Activated T-helper 2 cell treated with anti-CD3 and anti-CD28 coated beads, Interferon-gamma antibody, Interleukin-2, Interleukin-4, amounts not matched to agents 10 μg/mL and 5 μg/mL and 100 μg/mL, durations not matched to agents 14 hours and 24 hours and 36 hours (primary cell): ENCODE results near the gene MPHOSPH10. TPM values are rescaled to one million over a fixed set of nuclear protein-coding genes. Genes with fewer than 3 reads are reported as not detected.
"Not testable (repeated sequence)": the region's sequence is repeated elsewhere in the genome, so short reads cannot be mapped to it uniquely, and the experiment has no call there.

Source experiments
- DNase-seq: peaks from one replicate; pipeline ENCODE4 v3.0.0; 2021; ENCODE audit warnings: low spot score
- H3K27ac Mint-ChIP-seq: one replicate; pipeline ENCODE4 v1.8.0; 2021; ENCODE audit warnings: mixed read lengths
- H3K27me3 Mint-ChIP-seq: one replicate; pipeline ENCODE4 v1.8.0; 2021; ENCODE audit warnings: low read depth, mixed read lengths
- H3K36me3 Mint-ChIP-seq: one replicate; pipeline ENCODE4 v1.8.0; 2021; ENCODE audit warnings: low read depth, mixed read lengths
- H3K4me1 Mint-ChIP-seq: one replicate; pipeline ENCODE4 v1.8.0; 2021; ENCODE audit warnings: low read depth, mixed read lengths
- H3K4me3 Mint-ChIP-seq: one replicate; pipeline ENCODE4 v1.8.0; 2021; ENCODE audit warnings: low read depth, mild to moderate bottlenecking, moderate library complexity, mixed read lengths
- H3K9me3 Mint-ChIP-seq: one replicate; pipeline ENCODE4 v1.8.0; 2021; ENCODE audit warnings: mixed read lengths
- intact Hi-C: fragments of 100-400 bp; cut with micrococcal nuclease; formaldehyde crosslinking; loops from one replicate; pipeline ENCODE4 v1.15.1; 2023
- total RNA-seq: library from RNA; stranded (reverse); gene quantifications from 2 replicates; pipeline ENCODE4 v1.2.3, GENCODE V29; 2022

Gene MPHOSPH10
- total RNA-seq, 1 donor from 2014 or later = 52.3 TPM

DNA sequence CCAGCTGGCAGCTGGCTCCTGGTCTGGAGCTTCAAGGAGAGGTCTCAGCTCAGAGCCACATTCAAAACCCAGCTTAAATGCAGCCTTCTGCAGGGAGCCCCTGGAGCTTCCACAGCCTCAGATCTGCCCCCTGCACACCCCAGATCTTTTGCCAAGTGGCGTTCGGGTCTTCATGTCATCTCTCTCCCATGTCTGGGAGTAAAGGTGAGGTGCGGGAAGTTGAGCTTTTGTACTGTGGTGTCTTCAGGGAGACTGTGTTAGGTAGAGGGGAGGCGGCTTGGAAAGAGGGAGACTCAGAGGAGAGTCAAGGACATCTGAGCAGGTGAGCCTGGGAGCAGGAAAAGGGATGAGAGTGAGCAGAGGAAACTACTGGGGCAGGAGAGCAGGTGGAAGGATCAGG is 25.4 kb downstream of the MPHOSPH10 start:
- no peak overlapping the region for H3K4me3 Mint-ChIP-seq

DNA sequence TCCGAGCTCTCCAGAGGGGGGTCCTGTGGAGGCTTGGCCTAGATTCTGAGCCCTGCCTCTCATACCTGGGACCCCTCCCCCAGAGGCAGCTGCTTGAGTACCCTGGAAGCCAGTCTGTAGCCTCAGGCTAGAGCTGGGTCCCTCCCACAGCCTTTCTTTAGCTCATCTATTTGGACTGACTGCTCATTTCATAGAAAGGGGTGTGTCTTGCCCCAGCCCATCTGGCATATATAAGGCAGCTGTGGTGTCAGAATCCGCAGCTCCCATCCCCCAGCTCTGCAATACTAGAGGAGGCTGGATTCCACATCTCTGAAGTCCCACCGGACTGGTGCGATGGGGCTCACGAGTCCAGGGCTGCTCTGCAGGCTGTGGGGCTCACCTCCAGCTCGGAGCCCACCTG is 26.1 kb downstream of the MPHOSPH10 start:
- Mint-ChIP-seq H3K4me3 (no peak overlapping the region), H3K27me3 (peaks cover 2% of the 10 kb centered on the region), H3K27ac (no peak overlapping the region), H3K4me1 (no peaks in the 10 kb centered on the region), H3K9me3 (no peaks in the 10 kb centered on the region), H3K36me3 (no peaks in the 10 kb centered on the region)
- no peak for DNase-seq
- intact Hi-C loops = loop anchor here (5.0 kb wide), 1 partner anchor 356 kb away; no protein-coding TSS in a partner anchor

More for the DNA sequence above, 25.4 kb downstream of the MPHOSPH10 start:
- H3K9me3 Mint-ChIP-seq = no peaks in the 10 kb centered on the region
- H3K36me3 Mint-ChIP-seq = peaks cover 2% of the 10 kb centered on the region
- H3K4me1 Mint-ChIP-seq = no peaks in the 10 kb centered on the region
- intact Hi-C loops = loop anchor here (5.0 kb wide), 1 partner anchor 356 kb away; no protein-coding TSS in a partner anchor
- no peak for DNase-seq
- peaks cover 2% of the 10 kb centered on the region for H3K27me3 Mint-ChIP-seq
- no peak overlapping the region for H3K27ac Mint-ChIP-seq

DNA sequence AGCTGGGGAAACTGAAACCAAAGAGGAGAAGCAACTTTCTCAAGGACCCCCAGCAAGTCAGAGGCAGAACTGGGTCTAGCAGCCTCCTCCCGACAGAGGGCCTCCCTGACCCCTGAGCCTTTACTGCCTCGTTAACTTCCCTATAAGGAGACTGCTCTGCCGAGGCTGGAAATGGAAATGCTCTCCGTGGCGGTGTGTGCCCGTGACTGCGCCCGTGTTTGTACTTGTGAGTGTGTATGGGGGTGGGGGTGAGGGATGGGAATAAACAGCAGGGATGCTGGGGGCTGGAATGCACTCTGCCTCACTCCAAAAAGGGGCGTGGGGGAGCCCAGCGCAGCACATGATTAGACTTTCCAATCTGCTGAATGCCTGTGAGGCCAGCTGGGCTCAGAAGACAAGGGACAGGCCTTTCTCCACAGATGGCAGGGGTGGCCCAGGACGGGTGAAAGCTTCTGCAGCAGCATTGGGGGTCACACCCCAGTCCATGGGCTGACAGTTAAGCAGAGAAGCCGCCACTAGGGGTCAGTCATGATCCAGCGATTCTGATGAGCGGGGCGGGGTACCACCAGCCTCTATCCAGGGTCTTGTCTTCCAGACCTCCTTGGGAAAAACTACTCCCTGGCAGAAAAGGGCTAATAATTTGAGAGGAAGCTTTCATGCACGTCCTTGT is 26.8 kb downstream of the MPHOSPH10 start:
- no peaks in the 10 kb centered on the region for H3K36me3 Mint-ChIP-seq
- intact Hi-C loops = loop anchor here (5.0 kb wide), 1 partner anchor 355 kb away; no protein-coding TSS in a partner anchor
- H3K27ac Mint-ChIP-seq = no peak overlapping the region
- no peak overlapping the region for H3K4me3 Mint-ChIP-seq
- H3K27me3 Mint-ChIP-seq = peaks cover 5% of the 10 kb centered on the region
- H3K9me3 Mint-ChIP-seq = no peaks in the 10 kb centered on the region
- H3K4me1 Mint-ChIP-seq = no peaks in the 10 kb centered on the region
- peak; percentile 22 for DNase-seq

DNA sequence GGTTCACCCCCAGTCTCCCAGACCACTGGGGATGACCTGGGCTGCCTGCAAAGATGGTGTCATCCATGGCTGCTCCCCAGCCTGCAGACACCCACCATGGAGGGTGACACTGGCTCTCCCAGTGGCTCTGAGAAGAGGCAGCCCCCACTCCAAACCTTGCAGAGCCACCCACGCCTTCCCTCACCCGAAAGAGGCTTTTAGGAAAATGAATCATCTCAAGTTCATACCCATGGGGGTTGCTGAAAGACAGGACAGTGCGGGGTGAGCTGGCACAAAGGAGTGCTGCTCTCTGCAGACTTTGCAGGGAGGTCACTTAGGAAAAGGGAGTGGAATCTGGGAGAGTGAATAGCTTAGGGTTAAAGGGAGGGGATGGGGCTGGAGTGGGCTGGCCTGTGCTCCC is 36.4 kb downstream of the MPHOSPH10 start:
- H3K4me1 Mint-ChIP-seq = no peaks in the 10 kb centered on the region
- intact Hi-C loops = no loop called here
- no peak overlapping the region for H3K27ac Mint-ChIP-seq
- H3K4me3 Mint-ChIP-seq = no peak overlapping the region
- H3K27me3 Mint-ChIP-seq = peaks cover 10% of the 10 kb centered on the region
- no peak for DNase-seq
- H3K9me3 Mint-ChIP-seq = no peaks in the 10 kb centered on the region
- H3K36me3 Mint-ChIP-seq = no peaks in the 10 kb centered on the region

DNA sequence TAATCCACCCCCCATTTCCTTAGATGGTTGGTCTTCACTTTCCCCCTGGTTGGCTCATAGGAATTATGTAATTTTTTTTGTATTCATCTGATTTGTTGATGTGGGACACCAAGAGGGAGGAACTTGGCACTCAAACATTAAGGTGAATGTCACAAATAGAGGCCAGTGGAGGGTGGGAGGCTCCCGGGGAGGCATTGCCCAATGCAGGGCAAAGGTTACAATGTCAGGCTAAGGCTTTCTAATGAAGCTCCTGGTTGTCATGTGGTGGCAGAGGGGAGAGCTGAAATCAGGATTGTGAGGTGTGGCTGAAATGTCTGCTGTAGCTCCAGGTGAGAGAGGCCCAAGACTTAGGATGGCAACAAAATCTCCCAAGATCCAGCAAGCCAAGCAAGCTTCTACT is 42.7 kb downstream of the MPHOSPH10 start:
- peaks cover 10% of the 10 kb centered on the region for H3K4me1 Mint-ChIP-seq
- DNase-seq = no peak
- no peaks in the 10 kb centered on the region for H3K36me3 Mint-ChIP-seq
- no peaks in the 10 kb centered on the region for H3K9me3 Mint-ChIP-seq
- H3K27ac Mint-ChIP-seq = no peak overlapping the region
- peaks cover 4% of the 10 kb centered on the region for H3K27me3 Mint-ChIP-seq
- H3K4me3 Mint-ChIP-seq = no peak overlapping the region
- intact Hi-C loops = no loop called here

DNA sequence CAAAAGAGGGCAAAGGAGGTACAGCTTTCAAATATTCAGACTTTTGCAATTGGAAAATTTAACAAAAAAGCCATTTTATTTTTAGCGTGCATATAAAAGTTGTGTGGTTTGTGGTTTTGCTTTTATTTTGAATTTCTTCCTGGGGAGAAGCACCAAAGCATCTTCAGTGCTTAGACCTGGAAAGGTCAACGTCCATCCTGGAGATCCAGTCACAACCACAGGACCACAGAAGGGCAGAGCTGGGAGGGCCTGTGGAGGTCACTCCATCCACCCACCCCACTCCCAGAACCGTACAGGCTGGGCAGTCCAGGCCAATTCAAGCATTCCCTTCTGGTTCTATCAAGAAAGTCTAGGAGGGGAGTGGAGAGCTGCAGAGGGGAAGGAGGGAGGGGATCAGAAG is 43.8 kb downstream of the MPHOSPH10 start:
- intact Hi-C loops = no loop called here

DNA sequence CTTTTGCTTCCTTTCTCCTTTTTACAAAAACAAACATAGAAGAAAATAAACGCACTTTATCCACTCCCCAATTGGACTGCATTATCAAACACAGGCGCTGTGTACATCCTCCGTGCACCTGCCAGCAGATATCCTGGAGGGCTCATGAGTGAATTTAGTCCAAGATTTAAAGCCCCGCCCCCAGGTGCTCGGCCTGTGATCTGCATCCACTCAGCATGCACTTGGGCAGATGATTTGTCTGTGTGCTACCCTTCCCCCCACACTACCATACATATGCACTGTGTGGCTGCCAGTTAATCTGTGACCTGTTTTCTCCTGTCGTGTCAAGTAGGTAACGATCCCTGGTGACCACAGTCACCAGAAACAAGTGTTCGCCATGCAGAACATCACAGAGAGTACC is 48.4 kb downstream of the MPHOSPH10 start:
- intact Hi-C loops, DNase-seq, H3K4me1 Mint-ChIP-seq, H3K27me3 Mint-ChIP-seq, H3K9me3 Mint-ChIP-seq, H3K36me3 Mint-ChIP-seq, H3K27ac Mint-ChIP-seq, H3K4me3 Mint-ChIP-seq: not testable (repeated sequence)

More for the DNA sequence above, 43.8 kb downstream of the MPHOSPH10 start:
- no peak for DNase-seq
- Mint-ChIP-seq H3K27me3 (peaks cover 6% of the 10 kb centered on the region), H3K9me3 (no peaks in the 10 kb centered on the region), H3K4me1 (peaks cover 10% of the 10 kb centered on the region), H3K27ac (no peak overlapping the region), H3K36me3 (no peaks in the 10 kb centered on the region), H3K4me3 (no peak overlapping the region)

DNA sequence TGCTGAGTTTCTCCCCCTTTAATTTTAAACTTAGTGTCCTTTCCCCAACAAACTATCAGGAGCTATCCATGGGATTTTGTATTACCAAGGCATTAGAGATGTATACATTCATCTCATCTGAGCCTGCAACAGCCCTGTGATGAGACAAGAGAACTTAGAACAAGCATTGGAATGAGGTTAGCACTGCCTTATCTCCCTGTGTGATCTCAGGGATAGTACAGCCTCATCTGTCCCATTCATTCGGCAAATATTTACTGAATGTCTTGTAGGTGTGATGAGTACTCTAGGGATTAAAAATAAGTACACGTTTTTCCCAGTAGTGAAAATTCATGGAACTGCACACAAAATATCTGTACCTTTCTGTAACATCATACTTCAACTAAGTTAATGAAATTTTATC is 50.9 kb downstream of the MPHOSPH10 start:
- Mint-ChIP-seq H3K4me1 (no peaks in the 10 kb centered on the region), H3K9me3 (no peaks in the 10 kb centered on the region), H3K36me3 (no peaks in the 10 kb centered on the region), H3K4me3 (no peak overlapping the region), H3K27ac (no peak overlapping the region), H3K27me3 (peaks cover 6% of the 10 kb centered on the region)
- DNase-seq = no peak
- intact Hi-C loops = no loop called here

DNA sequence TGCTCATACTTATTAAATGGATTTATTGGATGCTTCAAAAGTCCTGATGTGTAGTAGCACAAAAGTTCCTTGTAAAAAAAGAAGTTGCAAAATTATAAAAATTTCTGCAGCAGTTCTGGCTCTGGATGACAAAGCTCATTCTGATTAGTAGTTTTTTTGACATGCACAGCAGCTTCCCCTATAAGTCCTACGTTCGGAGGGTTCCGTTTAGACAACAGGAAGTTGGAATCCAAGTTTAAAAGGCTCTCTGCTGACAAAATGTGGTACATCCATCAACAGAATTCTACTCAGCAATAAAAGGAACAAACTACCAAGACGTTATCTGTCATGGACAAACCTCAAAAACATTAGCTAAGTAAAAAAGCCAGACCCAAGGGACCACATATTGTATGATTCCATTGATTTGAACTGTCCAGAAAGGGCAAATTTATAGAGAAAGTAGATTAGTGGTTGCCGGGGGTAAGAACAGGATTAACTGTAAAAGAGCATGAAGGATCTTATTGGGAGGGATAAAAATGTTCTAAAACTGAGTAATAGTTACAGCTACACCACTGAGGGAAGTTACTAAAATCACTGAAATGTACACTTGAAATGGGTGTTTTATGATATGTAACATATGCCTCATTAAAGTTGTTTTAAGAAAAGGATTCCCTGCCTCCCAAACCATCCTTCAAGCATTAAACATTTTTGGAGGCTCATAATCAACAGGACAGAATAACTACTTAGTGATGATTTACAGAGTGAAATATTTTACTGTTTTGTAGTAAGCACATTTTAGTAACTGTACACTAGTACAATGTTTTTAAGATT is 53.1 kb downstream of the MPHOSPH10 start:
- H3K27me3 Mint-ChIP-seq, H3K9me3 Mint-ChIP-seq, H3K36me3 Mint-ChIP-seq, H3K4me3 Mint-ChIP-seq, intact Hi-C loops, DNase-seq, H3K27ac Mint-ChIP-seq, H3K4me1 Mint-ChIP-seq: not testable (repeated sequence)

DNA sequence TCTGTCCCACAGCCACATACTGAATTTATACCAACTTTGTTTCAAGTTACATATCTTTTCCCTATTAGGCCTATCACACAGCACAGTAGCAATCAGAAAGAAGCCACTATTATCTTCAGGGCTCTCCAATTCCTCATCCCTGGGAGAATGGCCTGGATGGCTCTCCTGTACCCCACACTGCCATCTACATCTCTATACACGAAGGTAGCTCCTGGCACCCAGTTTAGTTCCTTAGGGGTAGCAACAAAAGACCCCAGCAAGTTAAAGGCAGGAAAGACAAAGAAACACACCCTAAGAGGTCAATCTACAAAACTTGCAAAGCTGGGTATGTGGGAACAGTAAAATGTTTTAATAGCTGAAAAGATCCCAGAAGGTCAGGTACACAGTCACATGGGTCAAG is 56.5 kb downstream of the MPHOSPH10 start:
- intact Hi-C loops = no loop called here

DNA sequence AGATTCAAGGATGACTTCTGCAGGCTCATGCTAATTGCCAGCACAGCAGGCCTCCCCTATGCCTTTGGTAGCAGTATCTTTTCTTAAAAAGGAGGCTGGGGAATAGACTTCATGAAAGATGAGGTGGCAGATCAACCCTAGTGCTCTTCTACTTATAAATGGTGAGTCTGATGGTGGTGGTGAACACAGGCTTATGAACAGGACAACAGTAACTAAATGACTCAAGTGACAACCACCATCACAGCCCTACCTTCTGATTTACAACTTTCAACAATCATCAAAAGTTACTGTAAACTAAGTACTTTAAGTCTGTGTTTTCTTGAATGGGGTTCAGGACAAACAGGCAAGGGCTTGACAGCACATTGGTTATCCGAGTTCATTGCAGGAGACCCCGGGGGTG is 57.2 kb downstream of the MPHOSPH10 start:
- no peak overlapping the region for H3K27ac Mint-ChIP-seq
- no peak overlapping the region for H3K4me3 Mint-ChIP-seq
- intact Hi-C loops = no loop called here
- no peaks in the 10 kb centered on the region for H3K36me3 Mint-ChIP-seq
- DNase-seq = no peak
- no peaks in the 10 kb centered on the region for H3K9me3 Mint-ChIP-seq
- H3K27me3 Mint-ChIP-seq = no peaks in the 10 kb centered on the region
- no peaks in the 10 kb centered on the region for H3K4me1 Mint-ChIP-seq

More for the DNA sequence above, 56.5 kb downstream of the MPHOSPH10 start:
- H3K4me3 Mint-ChIP-seq = no peak overlapping the region
- no peaks in the 10 kb centered on the region for H3K36me3 Mint-ChIP-seq
- DNase-seq = no peak
- H3K27ac Mint-ChIP-seq = no peak overlapping the region
- H3K4me1 Mint-ChIP-seq = no peaks in the 10 kb centered on the region
- H3K9me3 Mint-ChIP-seq = no peaks in the 10 kb centered on the region
- no peaks in the 10 kb centered on the region for H3K27me3 Mint-ChIP-seq

DNA sequence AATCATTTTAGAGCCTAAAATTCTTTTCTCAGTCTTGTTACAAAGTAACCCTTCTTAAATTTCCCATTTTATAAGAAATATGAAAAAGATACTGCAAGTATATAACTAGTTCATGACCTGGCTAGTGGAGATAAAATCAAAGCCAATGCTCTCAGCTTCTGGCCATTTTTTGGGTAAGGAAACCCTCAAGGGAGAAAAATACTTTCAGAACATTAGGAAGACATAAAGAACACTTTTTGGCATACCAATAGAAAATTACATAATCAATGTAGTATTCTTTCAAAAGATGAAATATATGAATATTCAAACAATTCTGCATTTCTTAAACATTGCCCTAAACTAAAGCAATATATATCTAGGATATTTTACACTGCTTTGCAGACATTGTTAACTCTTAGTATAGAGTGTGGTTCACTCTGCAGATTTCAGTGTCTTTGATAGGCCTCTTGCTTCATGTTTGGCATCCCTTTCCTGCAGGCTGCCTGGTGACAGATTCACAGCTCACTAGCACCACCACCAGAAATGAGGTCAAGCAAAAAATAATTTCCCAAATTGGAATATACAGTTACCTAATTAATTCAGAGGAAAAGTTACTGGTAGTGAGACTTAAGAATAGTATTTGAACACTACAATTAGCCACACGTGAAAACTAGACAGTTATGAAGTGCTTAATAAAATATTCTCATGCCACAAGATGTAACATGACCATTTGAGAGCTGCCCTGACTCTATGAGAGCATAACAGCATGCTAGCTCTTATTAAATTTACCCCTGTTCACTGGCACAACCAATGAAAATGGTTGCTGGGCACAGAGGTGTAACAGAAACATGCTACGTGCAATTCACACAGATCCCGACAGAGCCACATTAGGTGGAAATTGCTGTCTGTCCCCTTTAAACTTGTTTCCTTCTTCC is 60.5 kb downstream of the MPHOSPH10 start:
- Mint-ChIP-seq H3K36me3 (no peaks in the 10 kb centered on the region), H3K27ac (no peak overlapping the region), H3K9me3 (peaks cover 2% of the 10 kb centered on the region), H3K4me1 (no peaks in the 10 kb centered on the region), H3K27me3 (peaks cover under 1% of the 10 kb centered on the region), H3K4me3 (no peak overlapping the region)
- intact Hi-C loops = no loop called here
- no peak for DNase-seq
